T-helper 1 cell treated with Interleukin-12 subunit alpha and Interleukin-12 subunit beta and Interleukin-4 antibody, amounts not matched to agents 30 μg/mL and 1 μg/mL, for 36 hours (primary cell): ENCODE results near the gene EIF3D.

Experiments
- H3K27ac Mint-ChIP-seq: one replicate; pipeline ENCODE4 v1.8.0; 2021; ENCODE audit warnings: mild to moderate bottlenecking, mixed read lengths
- H3K27me3 Mint-ChIP-seq: one replicate; pipeline ENCODE4 v1.8.0; 2021; ENCODE audit warnings: low read depth, mixed read lengths
- H3K36me3 Mint-ChIP-seq: one replicate; pipeline ENCODE4 v1.8.0; 2021; ENCODE audit warnings: low read depth, mixed read lengths
- H3K4me1 Mint-ChIP-seq: one replicate; pipeline ENCODE4 v1.8.0; 2021; ENCODE audit warnings: low read depth, mixed read lengths
- H3K4me3 Mint-ChIP-seq: one replicate; pipeline ENCODE4 v1.8.0; 2021; ENCODE audit warnings: mild to moderate bottlenecking, moderate library complexity, mixed read lengths
- H3K9me3 Mint-ChIP-seq: one replicate; pipeline ENCODE4 v1.8.0; 2021; ENCODE audit warnings: mixed read lengths

The EIF3D gene, protein sequence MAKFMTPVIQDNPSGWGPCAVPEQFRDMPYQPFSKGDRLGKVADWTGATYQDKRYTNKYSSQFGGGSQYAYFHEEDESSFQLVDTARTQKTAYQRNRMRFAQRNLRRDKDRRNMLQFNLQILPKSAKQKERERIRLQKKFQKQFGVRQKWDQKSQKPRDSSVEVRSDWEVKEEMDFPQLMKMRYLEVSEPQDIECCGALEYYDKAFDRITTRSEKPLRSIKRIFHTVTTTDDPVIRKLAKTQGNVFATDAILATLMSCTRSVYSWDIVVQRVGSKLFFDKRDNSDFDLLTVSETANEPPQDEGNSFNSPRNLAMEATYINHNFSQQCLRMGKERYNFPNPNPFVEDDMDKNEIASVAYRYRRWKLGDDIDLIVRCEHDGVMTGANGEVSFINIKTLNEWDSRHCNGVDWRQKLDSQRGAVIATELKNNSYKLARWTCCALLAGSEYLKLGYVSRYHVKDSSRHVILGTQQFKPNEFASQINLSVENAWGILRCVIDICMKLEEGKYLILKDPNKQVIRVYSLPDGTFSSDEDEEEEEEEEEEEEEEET

DNA sequence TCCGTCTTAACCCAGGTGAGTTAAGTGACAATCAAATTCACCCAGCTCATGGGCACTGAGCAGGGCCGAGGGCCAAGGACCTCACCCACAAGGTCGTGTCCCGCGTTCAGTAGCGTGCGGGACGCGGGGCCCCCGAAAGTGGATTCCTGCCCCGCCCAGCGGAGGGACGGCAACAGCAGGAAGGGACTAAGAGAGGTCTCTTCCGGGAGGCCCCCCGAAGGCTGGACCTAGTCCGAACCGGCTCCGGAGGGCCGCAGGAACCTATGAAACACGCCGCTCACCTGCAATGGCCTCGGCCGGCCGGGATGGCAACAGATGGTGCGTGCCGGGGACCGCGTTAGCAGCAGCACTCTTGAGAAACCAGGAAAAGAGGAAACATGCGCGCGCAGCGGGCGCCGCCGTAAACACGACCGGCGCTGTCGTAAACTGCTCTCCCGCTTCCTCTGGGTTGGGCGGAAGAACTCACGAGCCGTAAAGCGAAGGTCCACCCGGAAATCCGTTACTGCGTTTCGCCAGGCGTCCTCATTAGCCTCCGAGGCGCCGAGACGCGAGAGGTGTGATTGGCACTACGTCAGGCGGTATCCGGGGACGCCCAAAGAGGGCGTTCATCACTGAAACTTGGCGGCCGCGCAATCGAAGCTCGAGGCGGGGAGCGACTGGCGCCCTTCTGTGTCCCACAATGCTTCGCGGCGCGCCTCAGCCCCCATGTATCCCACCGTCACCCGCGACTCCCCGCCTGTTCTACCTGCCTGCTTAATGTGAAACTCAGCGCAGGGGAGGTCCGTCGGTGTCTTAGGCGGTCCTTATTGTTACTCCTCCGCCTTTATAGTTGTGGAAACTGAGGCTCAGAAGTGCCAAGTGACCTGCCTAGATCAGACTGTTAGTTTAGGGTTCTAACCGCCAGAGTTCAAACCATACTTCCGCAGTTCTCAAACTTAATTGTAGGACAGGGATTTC is at the start of gene EIF3D:
TSS of gene EIF3D (minus strand) at position 372 of the 957 bp plus-strand sequence. CDS start 3,045 bp downstream, outside the sequence.
- peak within 1 kb of the TSS; percentile 98 for H3K27ac Mint-ChIP-seq

GRCh38 chr22:36578619-36579018 is 49.7 kb upstream of the EIF3D start:
- H3K4me1 Mint-ChIP-seq: no peaks in the 10 kb centered on the region
- peaks cover 3% of the 10 kb centered on the region for H3K27me3 Mint-ChIP-seq
- no peaks in the 10 kb centered on the region for H3K36me3 Mint-ChIP-seq
- no peak overlapping the region for H3K4me3 Mint-ChIP-seq
- H3K9me3 Mint-ChIP-seq: no peaks in the 10 kb centered on the region
- H3K27ac Mint-ChIP-seq: no peak overlapping the region

More for the DNA sequence above, at the start of gene EIF3D:
- Mint-ChIP-seq H3K36me3 (peaks cover 27% of the 10 kb centered on the region), H3K27me3 (no peaks in the 10 kb centered on the region), H3K9me3 (no peaks in the 10 kb centered on the region), H3K4me1 (peaks cover 23% of the 10 kb centered on the region), H3K4me3 (peak within 1 kb of the TSS; percentile 88)

DNA sequence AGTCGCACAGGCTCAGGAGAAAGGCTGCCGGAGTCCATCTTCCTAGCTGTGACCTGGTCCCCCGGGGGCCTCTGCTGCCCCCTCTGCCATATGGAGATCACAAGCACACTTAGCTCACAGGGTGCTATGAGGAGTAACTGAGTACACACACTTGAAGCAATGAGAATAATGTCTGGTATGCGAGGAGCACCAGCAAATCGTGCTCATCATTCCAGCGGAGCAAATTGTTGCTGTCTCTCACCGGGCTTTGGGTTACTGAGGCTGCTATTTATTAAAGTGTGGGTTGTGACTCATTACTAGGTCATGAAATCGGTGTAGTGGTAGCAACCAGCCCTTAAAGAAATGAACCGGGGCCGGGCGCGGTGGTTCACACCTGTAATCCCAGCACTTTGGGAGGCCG is 48.1 kb upstream of the EIF3D start:
- no peaks in the 10 kb centered on the region for H3K36me3 Mint-ChIP-seq

DNA sequence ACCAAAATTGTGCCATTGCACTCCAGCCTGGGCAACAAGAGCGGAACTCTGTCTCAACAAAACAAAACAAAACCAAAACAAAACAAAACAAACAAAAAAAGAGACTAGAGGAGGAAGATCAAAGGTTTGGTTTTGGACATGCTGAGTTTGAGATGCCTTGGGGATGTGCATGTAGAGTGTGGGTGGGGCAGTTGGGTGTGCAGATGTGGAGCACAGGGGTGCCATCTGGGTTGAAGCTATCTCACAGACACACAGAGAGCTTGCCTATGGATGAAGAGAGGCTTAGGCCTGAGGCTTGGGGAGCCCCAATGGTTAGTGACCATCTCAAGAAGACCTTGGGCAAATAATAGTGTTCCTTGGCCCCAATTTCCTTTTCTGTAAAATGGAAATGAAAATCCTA is 45.8 kb upstream of the EIF3D start:
- Mint-ChIP-seq H3K27me3 (peaks cover 3% of the 10 kb centered on the region), H3K4me1 (no peaks in the 10 kb centered on the region), H3K9me3 (no peaks in the 10 kb centered on the region), H3K36me3 (no peaks in the 10 kb centered on the region), H3K27ac (no peak overlapping the region), H3K4me3 (no peak overlapping the region)

More for the DNA sequence above, 48.1 kb upstream of the EIF3D start:
- Mint-ChIP-seq H3K4me3 (no peak overlapping the region), H3K9me3 (no peaks in the 10 kb centered on the region), H3K4me1 (no peaks in the 10 kb centered on the region), H3K27ac (no peak overlapping the region), H3K27me3 (no peaks in the 10 kb centered on the region)

DNA sequence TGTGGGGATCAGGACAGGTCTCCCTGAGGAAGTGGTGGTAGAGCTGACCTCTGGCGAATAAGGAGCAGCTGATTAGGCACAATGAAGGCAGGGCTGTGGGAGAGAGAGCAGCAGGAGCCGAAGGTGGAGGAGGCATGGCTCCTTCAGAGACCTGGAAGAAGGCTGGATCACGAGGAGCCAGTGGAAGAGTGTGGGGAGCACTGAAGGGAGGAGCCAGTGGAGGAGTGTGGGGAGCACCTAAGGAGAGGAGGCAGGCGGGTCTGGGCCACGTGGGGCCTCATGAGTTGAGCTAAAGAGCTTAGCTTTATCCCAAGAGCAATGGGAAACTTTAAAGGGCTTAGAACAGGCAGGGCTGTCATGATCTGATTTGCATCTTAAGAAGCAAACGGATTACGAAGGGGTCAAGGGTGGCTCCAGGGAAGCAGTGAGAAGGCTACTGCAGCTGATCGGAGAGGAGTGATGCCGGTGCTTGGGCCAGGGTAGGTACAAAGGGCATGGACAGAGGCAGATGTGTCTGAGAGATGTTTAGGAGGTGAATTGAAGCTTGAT is 44.9 kb upstream of the EIF3D start:
- peaks cover 6% of the 10 kb centered on the region for H3K27me3 Mint-ChIP-seq
- H3K4me3 Mint-ChIP-seq: no peak overlapping the region
- no peaks in the 10 kb centered on the region for H3K9me3 Mint-ChIP-seq
- H3K27ac Mint-ChIP-seq: no peak overlapping the region
- no peaks in the 10 kb centered on the region for H3K36me3 Mint-ChIP-seq
- no peaks in the 10 kb centered on the region for H3K4me1 Mint-ChIP-seq

GRCh38 chr22:36571991-36572390 is 43.0 kb upstream of the EIF3D start:
- Mint-ChIP-seq H3K4me1 (no peaks in the 10 kb centered on the region), H3K27me3 (peaks cover 10% of the 10 kb centered on the region), H3K9me3 (no peaks in the 10 kb centered on the region), H3K27ac (no peak overlapping the region), H3K4me3 (no peak overlapping the region), H3K36me3 (no peaks in the 10 kb centered on the region)

GRCh38 chr22:36569999-36570398 is 41.0 kb upstream of the EIF3D start:
- Mint-ChIP-seq H3K9me3 (no peaks in the 10 kb centered on the region), H3K36me3 (no peaks in the 10 kb centered on the region), H3K4me3 (no peak overlapping the region), H3K4me1 (no peaks in the 10 kb centered on the region), H3K27ac (no peak overlapping the region), H3K27me3 (peaks cover 15% of the 10 kb centered on the region)

- Mint-ChIP-seq H3K9me3 (no peaks in the 10 kb centered on the region), H3K4me1 (no peaks in the 10 kb centered on the region), H3K4me3 (no peak overlapping the region), H3K27ac (no peak overlapping the region), H3K36me3 (no peaks in the 10 kb centered on the region), H3K27me3 (peaks cover 26% of the 10 kb centered on the region)
Measured at GRCh38 chr22:36568846-36569245, 39.9 kb upstream of the EIF3D start.

- Mint-ChIP-seq H3K27ac (no peak overlapping the region), H3K4me3 (no peak overlapping the region), H3K27me3 (peaks cover 34% of the 10 kb centered on the region), H3K9me3 (no peaks in the 10 kb centered on the region), H3K4me1 (no peaks in the 10 kb centered on the region), H3K36me3 (no peaks in the 10 kb centered on the region)
Measured at GRCh38 chr22:36566720-36567119, 37.8 kb upstream of the EIF3D start.

GRCh38 chr22:36565686-36566085 is 36.7 kb upstream of the EIF3D start:
- no peaks in the 10 kb centered on the region for H3K9me3 Mint-ChIP-seq
- no peaks in the 10 kb centered on the region for H3K4me1 Mint-ChIP-seq
- no peak overlapping the region for H3K4me3 Mint-ChIP-seq
- H3K36me3 Mint-ChIP-seq: no peaks in the 10 kb centered on the region
- H3K27ac Mint-ChIP-seq: no peak overlapping the region
- H3K27me3 Mint-ChIP-seq: peaks cover 34% of the 10 kb centered on the region

DNA sequence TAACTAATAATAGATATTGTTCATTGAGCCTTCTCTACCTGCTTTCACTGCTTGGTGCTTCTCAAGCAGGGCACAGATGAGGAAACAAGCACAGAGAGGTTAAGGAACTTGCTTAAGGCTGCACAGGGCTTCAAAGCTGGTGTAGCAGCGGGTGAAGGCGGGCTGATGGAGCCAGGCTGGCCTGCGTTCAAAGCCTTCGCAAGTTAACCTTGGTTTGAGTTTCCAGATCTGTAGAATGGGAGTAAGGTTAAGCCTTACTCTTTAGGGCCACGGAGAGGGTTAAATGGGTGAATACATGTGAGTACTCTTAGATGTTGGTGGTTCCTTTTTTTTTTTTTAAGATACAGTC is 36.2 kb upstream of the EIF3D start:
- H3K27ac Mint-ChIP-seq: no peak overlapping the region
- no peaks in the 10 kb centered on the region for H3K36me3 Mint-ChIP-seq
- no peak overlapping the region for H3K4me3 Mint-ChIP-seq

DNA sequence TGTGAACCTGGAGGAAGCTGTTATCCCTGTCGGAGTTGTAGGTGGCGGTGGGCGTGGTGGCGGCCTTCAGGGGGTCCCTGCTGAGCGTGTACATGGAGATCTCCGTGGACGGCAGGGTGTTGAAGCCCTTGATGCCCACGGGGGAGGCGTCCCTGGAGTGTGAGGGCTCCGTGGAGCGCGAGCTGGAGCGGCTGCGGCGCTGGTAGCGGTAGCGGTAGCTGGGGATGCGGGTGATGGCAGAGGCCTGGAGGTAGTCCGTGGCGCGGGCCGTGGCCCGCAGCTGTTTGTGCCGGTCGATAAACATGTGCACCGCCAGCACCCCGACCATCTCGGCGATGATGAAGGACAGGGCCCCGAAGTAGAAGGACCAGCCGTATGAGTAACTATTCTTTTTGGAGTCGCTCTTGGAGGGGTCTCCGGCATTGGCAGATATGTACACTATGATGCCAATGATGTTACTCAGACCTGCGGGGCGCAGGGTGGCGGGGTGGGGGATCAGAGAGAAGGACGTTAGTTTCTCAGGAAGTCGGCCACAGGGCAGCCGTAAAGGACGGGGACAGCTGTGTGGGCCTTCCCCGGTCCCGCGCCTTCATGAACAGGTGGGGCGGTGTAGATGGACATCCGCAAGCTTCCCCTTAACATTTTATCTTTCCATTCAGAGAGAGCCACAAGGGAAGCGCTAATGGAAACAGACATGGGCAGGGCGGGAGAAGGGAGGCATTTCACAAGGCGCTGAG is 35.6 kb upstream of the EIF3D start:
- Mint-ChIP-seq H3K27me3 (peaks cover 30% of the 10 kb centered on the region), H3K4me1 (no peaks in the 10 kb centered on the region), H3K27ac (no peak overlapping the region), H3K36me3 (no peaks in the 10 kb centered on the region), H3K9me3 (no peaks in the 10 kb centered on the region), H3K4me3 (no peak overlapping the region)

More for the DNA sequence above, 36.2 kb upstream of the EIF3D start:
- H3K4me1 Mint-ChIP-seq: no peaks in the 10 kb centered on the region
- H3K9me3 Mint-ChIP-seq: no peaks in the 10 kb centered on the region
- H3K27me3 Mint-ChIP-seq: peaks cover 34% of the 10 kb centered on the region

GRCh38 chr22:36563898-36564297 is 34.9 kb upstream of the EIF3D start:
- H3K36me3 Mint-ChIP-seq: no peaks in the 10 kb centered on the region
- H3K27me3 Mint-ChIP-seq: peaks cover 29% of the 10 kb centered on the region
- H3K4me3 Mint-ChIP-seq: no peak overlapping the region
- H3K27ac Mint-ChIP-seq: no peak overlapping the region
- H3K4me1 Mint-ChIP-seq: no peaks in the 10 kb centered on the region
- H3K9me3 Mint-ChIP-seq: no peaks in the 10 kb centered on the region

- Mint-ChIP-seq H3K4me3 (no peak overlapping the region), H3K9me3 (no peaks in the 10 kb centered on the region), H3K4me1 (no peaks in the 10 kb centered on the region), H3K27ac (no peak overlapping the region), H3K36me3 (no peaks in the 10 kb centered on the region), H3K27me3 (peaks cover 29% of the 10 kb centered on the region)
Measured at GRCh38 chr22:36563444-36563843, 34.5 kb upstream of the EIF3D start.
